Tibial nerve (tissue), 4 donors: Measurements from ENCODE around the gene ANKDD1B. TPM values are rescaled to one million over a fixed set of nuclear protein-coding genes. Genes with fewer than 3 reads are reported as not detected.

ENCODE experiments used
- DNase-seq, 2 donors: peaks; one replicate each; pipeline ENCODE4 v3.0.0-alpha.2; 2019; ENCODE audit warnings: low spot score in 2 of 2
- H3K27ac ChIP-seq, 4 donors: fragments of 200-600 bp; sonication (generic) in 3 of 4; one replicate each; pipeline ENCODE4 v1.5.1; 2017 to 2019; ENCODE audit warnings: mild to moderate bottlenecking in 1 of 4
- H3K27me3 ChIP-seq, 2 donors: fragments of 200-600 bp; sonication (generic) in 1 of 2; one replicate each; pipeline versions ENCODE4 v1.5.1 to v1.6.0; 2017 to 2019
- H3K36me3 ChIP-seq, 3 donors: fragments of 200-600 bp; sonication (generic); one replicate each; pipeline ENCODE4 v1.5.1; 2018 to 2019
- H3K4me1 ChIP-seq, 4 donors: fragments of 200-600 bp; sonication (generic) in 3 of 4; one replicate each; pipeline ENCODE4 v1.5.1; 2017 to 2019
- H3K4me3 ChIP-seq, 4 donors: fragments of 200-600 bp; sonication (generic) in 3 of 4; one replicate each; pipeline ENCODE4 v1.5.1; 2017 to 2019; ENCODE audit warnings: mild to moderate bottlenecking in 1 of 4, moderate library complexity in 1 of 4
- H3K9me3 ChIP-seq, 4 donors: fragments of 200-600 bp; sonication (generic) in 3 of 4; one replicate each; pipeline ENCODE4 v1.5.1; 2017 to 2019
- CTCF ChIP-seq, 5 experiments: fragments of 200-600 bp in 3 of 5; fragments of 450-650 bp in 2 of 5; sonication (generic) in 3 of 5; IDR thresholded peaks; one replicate each; pipeline ENCODE4 v1.5.1; 2016 to 2019; ENCODE audit warnings: antibody characterized with exemption in 5 of 5, mild to moderate bottlenecking in 3 of 5, moderate library complexity in 2 of 5
- EP300 ChIP-seq, 2 donors: sonication (generic); formaldehyde crosslinking; IDR thresholded peaks; one replicate each; pipeline ENCODE4 v1.6.1; 2017; ENCODE audit warnings: antibody characterized with exemption in 2 of 2, mild to moderate bottlenecking in 1 of 2
- POLR2A ChIP-seq, 2 donors: fragments of 450-650 bp; IDR thresholded peaks; one replicate each; pipeline ENCODE4 v1.6.1; 2017; ENCODE audit warnings: antibody characterized with exemption in 2 of 2, mild to moderate bottlenecking in 2 of 2, moderate library complexity in 2 of 2
- WGBS, 2 donors: methylation state at CpG; one replicate each; pipeline ENCODE4 v1.1.5; 2018; 5-methylcytosine and 5-hydroxymethylcytosine counted together
- total RNA-seq, 4 donors: library from RNA; depleted of rRNA; stranded (reverse); fragments of >200 nt; gene quantifications; one replicate each; pipeline ENCODE4 v1.1.0, GENCODE V29; 2016

The ANKDD1B gene
- total RNA-seq, 4 donors from 2014 or later, result 0.63 to 3.9 (median 1.3) TPM

DNA sequence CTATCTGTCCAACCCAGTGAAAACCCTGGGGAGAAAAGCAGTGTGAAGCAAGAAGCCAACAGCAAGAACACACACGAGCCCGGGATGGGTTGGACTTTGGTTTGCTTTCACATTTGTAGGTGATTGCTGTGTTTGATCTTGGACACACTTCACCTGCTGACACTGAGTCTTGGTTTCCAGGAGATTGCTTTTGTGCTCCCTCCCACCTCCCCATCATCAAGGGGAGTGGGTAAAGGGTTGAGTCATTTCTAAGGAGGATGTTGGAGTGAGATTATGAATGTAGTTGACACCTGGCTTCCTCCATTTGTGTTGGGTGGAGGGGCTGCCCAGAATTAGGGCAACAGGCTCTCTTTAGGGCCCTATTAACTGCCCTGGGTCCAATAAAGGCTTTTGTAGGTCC is 37.5 kb downstream of the ANKDD1B start:
- no peak overlapping the region for H3K4me3 ChIP-seq
- H3K36me3 ChIP-seq, result no peaks in the 10 kb centered on the region
- no peaks in the 10 kb centered on the region for H3K4me1 ChIP-seq
- no peak overlapping the region for H3K27ac ChIP-seq
- 73 to 93% methylated on average over 2 of the region's 2 CpGs for WGBS, 2 donors
- no peaks in the 10 kb centered on the region for H3K9me3 ChIP-seq
- H3K27me3 ChIP-seq, result no peaks in the 10 kb centered on the region
- TF ChIP-seq POLR2A (IDR thresholded peaks at IDR 0.05), result no peak
- no peak for TF ChIP-seq CTCF (IDR thresholded peaks at IDR 0.05)
- no peak for TF ChIP-seq EP300 (IDR thresholded peaks at IDR 0.05)
- no peak for DNase-seq

DNA sequence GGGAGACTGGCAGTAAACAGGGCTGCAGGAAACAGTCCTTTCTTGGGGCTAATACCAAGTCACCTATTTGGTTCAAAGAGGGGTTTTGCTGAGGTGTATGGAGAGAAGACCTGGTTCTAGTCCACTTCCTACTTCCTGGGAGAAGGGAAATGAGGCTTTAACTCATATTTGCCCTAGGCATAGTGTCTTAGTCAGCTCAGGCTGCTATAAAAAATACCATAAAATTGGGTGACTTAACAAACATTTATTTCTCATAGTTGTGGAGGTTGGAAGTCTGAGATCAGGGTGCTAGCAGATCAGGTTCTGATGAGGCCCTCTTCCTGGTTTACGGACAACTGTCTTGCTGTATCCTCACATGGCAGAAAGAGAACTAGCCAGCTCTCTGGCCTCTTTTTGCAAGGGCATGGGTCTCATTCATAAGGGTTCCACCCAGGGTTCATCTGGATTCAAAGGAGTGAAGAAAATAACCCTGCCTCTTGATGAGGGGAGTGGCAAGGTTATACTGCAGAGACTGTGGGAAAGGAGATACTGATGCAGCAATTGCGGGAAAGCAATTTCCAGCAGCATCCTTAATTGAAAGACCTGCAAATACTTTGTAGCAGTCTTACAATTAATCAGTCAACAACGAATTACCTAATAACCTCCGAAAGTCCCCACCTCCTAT is 40.5 kb downstream of the ANKDD1B start:
- 81 to 92% methylated on average over 4 of the region's 4 CpGs for WGBS, 2 donors
- TF ChIP-seq POLR2A (IDR thresholded peaks at IDR 0.05) (no peak), EP300 (IDR thresholded peaks at IDR 0.05) (no peak), CTCF (IDR thresholded peaks at IDR 0.05) (no peak)
- peaks cover 0 to 6% (median 3%) of the 10 kb centered on the region in 4 donors for H3K4me1 ChIP-seq
- H3K9me3 ChIP-seq, result no peaks in the 10 kb centered on the region
- DNase-seq, result no peak
- H3K27ac ChIP-seq, result no peak overlapping the region
- H3K4me3 ChIP-seq, result no peak overlapping the region
- H3K36me3 ChIP-seq, result no peaks in the 10 kb centered on the region
- no peaks in the 10 kb centered on the region for H3K27me3 ChIP-seq

GRCh38 chr5:75653521-75653920 is 42.3 kb downstream of the ANKDD1B start:
- Histone ChIP-seq H3K27me3 (no peaks in the 10 kb centered on the region), H3K36me3 (no peaks in the 10 kb centered on the region), H3K4me3 (no peak overlapping the region), H3K9me3 (no peaks in the 10 kb centered on the region), H3K27ac (no peak overlapping the region), H3K4me1 (peaks cover 0 to 11% (median 7%) of the 10 kb centered on the region in 4 donors)
- WGBS, 2 donors, result 6 to 16% methylated on average over 2 of the region's 2 CpGs
- no peak for DNase-seq
- TF ChIP-seq CTCF (IDR thresholded peaks at IDR 0.05) (no peak), POLR2A (IDR thresholded peaks at IDR 0.05) (no peak), EP300 (IDR thresholded peaks at IDR 0.05) (no peak)

DNA sequence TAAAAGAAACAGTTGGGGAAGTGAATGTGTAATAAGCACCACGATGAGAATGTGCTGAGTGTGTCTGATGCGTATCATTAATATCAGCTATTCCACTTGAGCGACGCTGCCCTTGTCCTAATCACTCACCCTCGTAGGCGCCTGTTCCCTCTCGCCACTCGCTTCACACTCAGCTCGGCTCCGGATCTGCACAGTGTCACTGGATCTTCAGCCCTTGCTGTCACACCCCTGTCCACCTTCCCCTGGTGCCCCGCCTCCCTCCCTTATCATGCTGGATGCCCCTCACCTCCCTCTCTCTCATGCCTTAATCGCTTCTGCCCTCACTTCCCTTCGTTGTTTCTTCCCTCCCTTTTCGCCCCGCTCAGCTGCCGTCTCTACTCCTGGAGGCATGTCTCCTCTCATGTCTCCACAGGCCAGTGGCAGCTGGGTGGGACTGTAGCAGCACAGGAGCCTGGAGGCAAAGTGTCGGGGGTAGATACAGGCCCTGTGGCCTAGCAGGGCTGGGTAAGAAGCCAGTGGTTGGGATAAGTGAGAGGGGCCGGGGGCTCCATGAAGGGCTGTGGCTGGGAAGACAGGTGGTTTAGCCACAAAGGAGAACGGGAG is 43.5 kb downstream of the ANKDD1B start:
- peaks cover 0 to 11% (median 7%) of the 10 kb centered on the region in 4 donors for H3K4me1 ChIP-seq
- H3K36me3 ChIP-seq, result no peaks in the 10 kb centered on the region
- no peak for TF ChIP-seq POLR2A (IDR thresholded peaks at IDR 0.05)
- no peak for TF ChIP-seq CTCF (IDR thresholded peaks at IDR 0.05)
- no peak for TF ChIP-seq EP300 (IDR thresholded peaks at IDR 0.05)
- H3K27ac ChIP-seq, result no peak overlapping the region
- no peak for DNase-seq
- H3K9me3 ChIP-seq, result no peaks in the 10 kb centered on the region
- 92 to 93% methylated on average over 19 of the region's 19 CpGs for WGBS, 2 donors
- H3K27me3 ChIP-seq, result no peaks in the 10 kb centered on the region
- H3K4me3 ChIP-seq, result no peak overlapping the region

DNA sequence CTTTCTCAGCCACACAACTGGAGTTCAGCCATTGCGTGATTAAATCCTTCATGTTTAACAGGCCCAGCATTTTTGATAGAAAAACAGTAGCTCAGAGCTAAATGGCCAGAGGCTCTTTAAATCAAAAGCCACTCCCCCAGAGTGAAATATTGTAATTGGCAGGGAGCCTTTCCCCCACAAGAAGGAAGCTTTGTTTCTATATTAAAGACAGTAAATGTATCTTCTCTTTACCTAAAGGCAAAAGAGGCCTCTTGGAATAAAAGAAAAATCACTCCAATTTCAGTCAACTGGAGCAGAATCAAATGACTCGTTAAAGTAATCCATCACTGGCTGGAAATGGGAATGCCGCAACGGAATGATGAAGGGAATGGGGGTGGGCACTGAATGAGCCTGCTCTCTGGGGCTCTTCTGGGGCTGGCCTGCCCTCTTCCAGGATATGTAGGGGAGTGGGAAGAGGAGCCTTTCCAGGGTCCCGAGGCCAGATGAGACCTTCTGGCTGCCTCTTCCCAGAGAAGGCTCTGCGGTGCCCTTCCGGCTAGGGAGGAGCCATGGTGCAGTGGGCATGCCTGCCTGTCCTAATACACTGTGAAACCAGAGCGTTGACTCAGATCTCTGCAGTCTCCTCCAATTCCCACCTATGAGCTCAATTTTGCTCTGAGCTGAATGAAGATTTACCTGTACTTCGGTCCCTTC is 45.2 kb downstream of the ANKDD1B start:
- peak overlapping the region; percentile 33 to 58 (median 40) for H3K4me3 ChIP-seq
- no peak for TF ChIP-seq EP300 (IDR thresholded peaks at IDR 0.05)
- TF ChIP-seq POLR2A (IDR thresholded peaks at IDR 0.05), result no peak
- TF ChIP-seq CTCF (IDR thresholded peaks at IDR 0.05), result no peak
- H3K9me3 ChIP-seq, result no peaks in the 10 kb centered on the region
- H3K27me3 ChIP-seq, result no peaks in the 10 kb centered on the region
- WGBS, 2 donors, result 15 to 20% methylated on average over 9 of the region's 9 CpGs
- H3K36me3 ChIP-seq, result no peaks in the 10 kb centered on the region
- peaks cover 0 to 11% (median 7%) of the 10 kb centered on the region in 4 donors for H3K4me1 ChIP-seq
- peak overlapping the region in 3 of 4 donors; percentile 8 to 82 (median 76) for H3K27ac ChIP-seq
- peak in 1 of 2 donors; percentile 28 for DNase-seq
